ENCODE measurements around the gene FOXB1.

Gene FOXB1

DNA sequence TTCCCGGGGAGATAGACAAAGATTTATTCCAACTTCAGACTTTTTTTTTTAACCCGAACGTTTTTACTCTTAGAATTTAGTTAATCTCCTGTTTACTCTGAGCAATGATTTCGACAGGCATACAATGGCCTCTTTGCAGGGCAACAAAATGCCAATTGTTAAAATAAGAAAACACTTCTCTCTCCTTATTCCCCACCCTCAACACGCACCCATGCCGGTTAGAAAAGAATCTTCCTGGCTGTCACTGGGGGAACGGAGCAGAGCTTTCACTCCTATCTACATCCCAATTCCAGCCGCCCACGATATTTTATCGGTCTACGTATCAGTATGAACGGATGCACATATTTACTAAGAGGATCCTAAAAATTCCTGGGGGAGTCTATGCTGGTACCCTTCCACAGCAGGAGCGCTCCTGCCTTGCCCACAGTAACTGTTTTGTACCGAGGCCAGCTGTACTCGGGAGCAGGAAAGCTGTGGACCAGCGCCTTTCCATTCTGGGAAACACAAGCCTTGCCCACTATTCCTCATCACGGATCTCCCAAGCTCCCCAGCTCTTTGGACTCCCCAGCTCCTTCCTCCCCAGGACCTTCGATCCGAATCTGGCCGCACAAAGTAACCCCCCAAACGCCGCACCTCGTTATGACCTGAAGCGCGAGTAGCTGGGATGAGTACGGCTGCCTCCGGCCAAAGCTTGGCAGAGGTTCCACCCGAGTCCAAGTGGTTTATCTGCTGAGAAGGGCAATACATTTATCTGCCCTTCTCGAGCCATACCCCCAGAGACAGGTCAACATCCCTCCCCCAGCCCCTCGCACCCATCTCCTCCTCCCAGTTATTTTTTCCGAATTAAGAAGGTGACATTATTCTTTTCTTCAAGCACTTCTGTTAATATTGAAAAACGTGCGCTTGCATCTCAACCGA, 2.2 kb upstream of the FOXB1 start:
- TF ChIP-seq, protein P1, sequence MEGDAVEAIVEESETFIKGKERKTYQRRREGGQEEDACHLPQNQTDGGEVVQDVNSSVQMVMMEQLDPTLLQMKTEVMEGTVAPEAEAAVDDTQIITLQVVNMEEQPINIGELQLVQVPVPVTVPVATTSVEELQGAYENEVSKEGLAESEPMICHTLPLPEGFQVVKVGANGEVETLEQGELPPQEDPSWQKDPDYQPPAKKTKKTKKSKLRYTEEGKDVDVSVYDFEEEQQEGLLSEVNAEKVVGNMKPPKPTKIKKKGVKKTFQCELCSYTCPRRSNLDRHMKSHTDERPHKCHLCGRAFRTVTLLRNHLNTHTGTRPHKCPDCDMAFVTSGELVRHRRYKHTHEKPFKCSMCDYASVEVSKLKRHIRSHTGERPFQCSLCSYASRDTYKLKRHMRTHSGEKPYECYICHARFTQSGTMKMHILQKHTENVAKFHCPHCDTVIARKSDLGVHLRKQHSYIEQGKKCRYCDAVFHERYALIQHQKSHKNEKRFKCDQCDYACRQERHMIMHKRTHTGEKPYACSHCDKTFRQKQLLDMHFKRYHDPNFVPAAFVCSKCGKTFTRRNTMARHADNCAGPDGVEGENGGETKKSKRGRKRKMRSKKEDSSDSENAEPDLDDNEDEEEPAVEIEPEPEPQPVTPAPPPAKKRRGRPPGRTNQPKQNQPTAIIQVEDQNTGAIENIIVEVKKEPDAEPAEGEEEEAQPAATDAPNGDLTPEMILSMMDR (IDR thresholded peaks at IDR 0.05; ENCODE audit: extremely low read depth, insufficient read depth, missing control alignments): no peak
- DNase-seq (ENCODE audit: low spot score): no peak
- in situ Hi-C loops (cut with MboI; ENCODE audit: low pct_unique_long_range_greater_than_20kb, low sequenced_read_pairs, unreplicated experiment): no loop called here

DNA sequence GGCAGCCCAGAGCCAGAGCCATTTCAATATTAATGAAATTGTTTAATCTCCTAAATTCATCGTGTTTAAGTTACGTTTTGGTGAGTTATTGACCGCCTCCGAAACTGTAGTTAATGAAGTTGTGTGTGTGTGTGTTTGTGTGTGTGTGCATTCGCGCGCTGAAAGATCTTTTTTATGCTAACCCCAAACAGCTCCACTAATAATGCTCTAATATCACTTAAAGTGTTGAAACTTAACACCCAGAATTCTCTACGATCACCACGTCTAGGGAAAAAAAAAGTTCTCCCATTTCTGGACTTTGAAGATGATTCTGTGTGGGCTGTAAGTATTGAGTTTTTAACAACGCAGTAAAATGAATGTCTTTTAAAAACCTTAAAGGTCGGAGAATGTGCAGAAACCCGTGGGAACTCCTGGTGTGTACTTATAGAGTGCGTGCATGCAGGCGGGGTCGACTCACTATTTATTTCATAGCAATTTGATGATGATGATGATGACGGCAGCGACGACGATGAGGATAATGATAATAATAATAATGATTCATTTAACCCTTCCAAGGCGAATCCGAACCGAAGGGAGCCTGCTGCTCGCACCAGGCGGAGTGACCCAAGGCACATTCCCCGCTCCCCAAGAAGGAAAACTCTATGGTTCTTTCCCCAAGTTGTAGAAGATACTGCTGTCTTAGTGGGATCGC, 1.4 kb upstream of the FOXB1 start:
- TF ChIP-seq, protein P1 (IDR thresholded peaks at IDR 0.05; ENCODE audit: extremely low read depth, insufficient read depth, missing control alignments): no peak
- DNase-seq (ENCODE audit: low spot score): no peak
- in situ Hi-C loops (cut with MboI; ENCODE audit: low pct_unique_long_range_greater_than_20kb, low sequenced_read_pairs, unreplicated experiment): no loop called here

DNA sequence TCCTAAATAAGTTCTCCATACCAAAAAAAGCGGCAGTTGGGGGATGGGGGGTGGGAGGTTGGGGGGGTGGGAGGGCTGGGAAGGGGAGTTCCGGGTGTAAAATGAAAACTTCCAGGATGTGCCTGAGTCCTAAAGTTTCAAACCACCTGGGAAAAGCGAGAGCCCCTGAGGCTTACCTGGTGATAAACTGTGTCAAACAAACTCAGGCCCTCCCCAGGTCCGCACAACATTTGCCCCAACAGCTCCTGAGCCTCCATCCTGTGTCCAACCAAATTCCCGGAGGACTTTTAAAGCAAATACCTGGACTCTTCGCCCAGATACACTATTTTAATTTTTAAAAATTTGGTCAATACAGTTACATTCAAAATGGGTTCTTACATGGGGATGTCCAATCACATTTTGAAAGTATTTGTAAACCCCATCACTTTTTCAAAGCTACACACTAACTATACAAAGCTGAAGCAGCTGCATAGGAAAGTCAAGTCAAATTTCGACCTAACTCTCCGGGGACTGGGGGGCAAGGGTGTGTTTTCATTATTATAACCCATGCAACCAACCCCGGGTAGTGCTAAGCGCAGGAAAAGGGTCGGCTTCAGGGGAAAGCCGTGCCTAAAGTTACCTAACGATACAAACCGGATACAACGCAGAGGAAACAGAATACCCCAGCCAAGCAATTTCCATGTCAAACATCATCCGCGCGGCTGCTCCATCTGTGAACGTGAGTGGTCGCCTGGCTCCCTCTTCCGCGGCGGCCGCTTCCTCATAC, 685 bp upstream of the FOXB1 start:
- TF ChIP-seq, protein P1 (IDR thresholded peaks at IDR 0.05; ENCODE audit: extremely low read depth, insufficient read depth, missing control alignments): no peak
- in situ Hi-C loops (cut with MboI; ENCODE audit: low pct_unique_long_range_greater_than_20kb, low sequenced_read_pairs, unreplicated experiment): no loop called here
- DNase-seq (ENCODE audit: low spot score): peak; percentile 34

DNA sequence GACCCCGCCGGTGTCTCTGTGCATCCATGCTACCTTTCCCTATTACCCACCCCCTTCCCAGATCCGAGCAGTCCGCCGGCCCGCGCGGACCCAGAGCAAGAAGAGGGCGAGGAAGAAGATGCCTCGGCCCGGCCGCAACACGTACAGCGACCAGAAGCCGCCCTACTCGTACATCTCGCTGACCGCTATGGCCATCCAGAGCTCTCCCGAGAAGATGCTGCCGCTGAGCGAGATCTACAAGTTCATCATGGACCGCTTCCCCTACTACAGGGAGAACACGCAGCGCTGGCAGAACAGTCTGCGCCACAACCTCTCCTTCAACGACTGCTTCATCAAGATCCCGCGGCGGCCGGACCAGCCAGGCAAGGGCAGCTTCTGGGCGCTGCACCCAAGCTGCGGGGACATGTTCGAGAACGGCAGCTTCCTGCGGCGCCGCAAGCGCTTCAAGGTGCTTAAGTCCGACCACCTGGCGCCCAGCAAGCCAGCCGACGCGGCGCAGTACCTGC, 788 bp downstream of the FOXB1 start:
- TF ChIP-seq, protein P1 (IDR thresholded peaks at IDR 0.05; ENCODE audit: extremely low read depth, insufficient read depth, missing control alignments): no peak
- DNase-seq (ENCODE audit: low spot score): peak; percentile 25
- in situ Hi-C loops (cut with MboI; ENCODE audit: low pct_unique_long_range_greater_than_20kb, low sequenced_read_pairs, unreplicated experiment): no loop called here

DNA sequence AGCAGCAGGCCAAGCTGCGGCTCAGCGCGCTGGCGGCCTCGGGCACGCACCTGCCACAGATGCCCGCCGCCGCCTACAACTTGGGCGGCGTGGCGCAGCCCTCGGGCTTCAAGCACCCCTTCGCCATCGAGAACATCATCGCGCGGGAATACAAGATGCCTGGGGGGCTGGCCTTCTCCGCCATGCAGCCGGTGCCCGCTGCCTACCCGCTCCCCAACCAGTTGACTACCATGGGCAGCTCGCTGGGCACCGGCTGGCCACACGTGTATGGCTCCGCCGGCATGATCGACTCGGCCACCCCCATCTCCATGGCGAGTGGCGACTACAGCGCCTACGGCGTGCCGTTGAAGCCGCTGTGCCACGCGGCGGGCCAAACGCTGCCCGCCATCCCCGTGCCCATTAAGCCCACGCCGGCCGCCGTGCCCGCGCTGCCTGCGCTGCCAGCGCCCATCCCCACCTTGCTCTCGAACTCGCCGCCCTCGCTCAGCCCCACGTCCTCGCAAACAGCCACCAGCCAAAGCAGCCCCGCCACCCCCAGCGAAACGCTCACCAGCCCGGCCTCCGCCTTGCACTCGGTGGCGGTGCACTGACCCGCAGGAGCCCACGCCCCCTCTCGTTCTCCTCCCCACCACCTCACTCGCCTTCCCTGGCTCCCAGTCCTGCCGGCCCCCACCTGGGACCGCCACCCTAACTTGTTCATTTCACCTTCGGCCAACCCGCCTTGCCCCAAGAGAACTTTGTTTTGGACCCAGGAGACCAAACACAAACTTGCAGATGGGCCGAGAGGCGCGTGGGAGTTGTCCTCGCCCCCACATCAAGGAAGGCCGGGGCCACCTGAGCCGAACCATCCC, 1.5 kb downstream of the FOXB1 start:
- TF ChIP-seq, protein P1 (IDR thresholded peaks at IDR 0.05; ENCODE audit: extremely low read depth, insufficient read depth, missing control alignments): no peak
- DNase-seq (ENCODE audit: low spot score): peak; percentile 21
- in situ Hi-C loops (cut with MboI; ENCODE audit: low pct_unique_long_range_greater_than_20kb, low sequenced_read_pairs, unreplicated experiment): no loop called here
